T-helper 9 cell (primary cell): ENCODE measurements around the gene JUNB.

ENCODE experiments used
- DNase-seq: peaks from one replicate; pipeline ENCODE4 v3.0.0-alpha.2; 2020

The JUNB gene

GRCh38 chr19:12774588-12775555 is 16.4 kb upstream of the JUNB start, which contains the start of gene HOOK2:
Gene HOOK2, minus strand, starts transcription at chr19:12775552. Its CDS starts 103 bp downstream, at chr19:12775449.
- no peak for DNase-seq

GRCh38 chr19:12777217-12778016 is 13.9 kb upstream of the JUNB start:
- peak; percentile 78 for DNase-seq

GRCh38 chr19:12778017-12778904 is 13.0 kb upstream of the JUNB start:
- DNase-seq: no peak

- no peak for DNase-seq
Measured at GRCh38 chr19:12778905-12779161, 12.5 kb upstream of the JUNB start.

- DNase-seq: no peak
Measured at GRCh38 chr19:12779162-12779993, 11.9 kb upstream of the JUNB start.

GRCh38 chr19:12782174-12782423 is 9.2 kb upstream of the JUNB start:
- DNase-seq: no peak

- DNase-seq: peak; percentile 95
Measured at GRCh38 chr19:12782424-12783290, 8.6 kb upstream of the JUNB start.

GRCh38 chr19:12783291-12783848 is 7.9 kb upstream of the JUNB start:
- no peak for DNase-seq

GRCh38 chr19:12783849-12784393 is 7.4 kb upstream of the JUNB start:
- no peak for DNase-seq

GRCh38 chr19:12784394-12784870 is 6.9 kb upstream of the JUNB start:
- no peak for DNase-seq

- DNase-seq: no peak
Measured at GRCh38 chr19:12784871-12785430, 6.3 kb upstream of the JUNB start.

GRCh38 chr19:12785431-12786031 is 5.8 kb upstream of the JUNB start:
- DNase-seq: no peak

- DNase-seq: no peak
Measured at GRCh38 chr19:12786141-12786870, 5.0 kb upstream of the JUNB start.

- no peak for DNase-seq
Measured at GRCh38 chr19:12786952-12787351, 4.3 kb upstream of the JUNB start.

- no peak for DNase-seq
Measured at GRCh38 chr19:12787458-12787857, 3.8 kb upstream of the JUNB start.

GRCh38 chr19:12788042-12788681 is 3.1 kb upstream of the JUNB start:
- DNase-seq: no peak

GRCh38 chr19:12788682-12789097 is 2.6 kb upstream of the JUNB start:
- peak; percentile 52 for DNase-seq
